HG02642 (cell line): ENCODE results near the gene PLK4.

ENCODE experiments used
- ATAC-seq: cut with Tn5 transposase; IDR thresholded peaks from one replicate; pipeline ENCODE4 v1.9.1; 2021; ENCODE audit warnings: mild to moderate bottlenecking; ENCODE audit not compliant: unreplicated experiment, poor library complexity

Gene PLK4

GRCh38 chr4:127880763-127881562, at the start of gene PLK4:
TSS of gene PLK4 (plus strand) at chr4:127880893. CDS start at chr4:127881135, 242 bp downstream.
- ATAC-seq, result peak; percentile 93

GRCh38 chr4:127832585-127832984, 48.1 kb upstream of the PLK4 start:
- ATAC-seq, result peak; percentile 63

GRCh38 chr4:127843704-127844600, 36.7 kb upstream of the PLK4 start:
- ATAC-seq, result no peak

- no peak for ATAC-seq
These were observed 36.0 kb upstream of the PLK4 start for GRCh38 chr4:127844601-127845116.

- no peak for ATAC-seq
These were observed 34.6 kb upstream of the PLK4 start for GRCh38 chr4:127846061-127846460.

GRCh38 chr4:127846765-127847164, 33.9 kb upstream of the PLK4 start:
- no peak for ATAC-seq

- no peak for ATAC-seq
These were observed 31.0 kb upstream of the PLK4 start for GRCh38 chr4:127849505-127850234.

GRCh38 chr4:127852661-127853060, 28.0 kb upstream of the PLK4 start:
- no peak for ATAC-seq

GRCh38 chr4:127856196-127856812, 24.4 kb upstream of the PLK4 start:
- ATAC-seq, result peak; percentile 22

- ATAC-seq, result peak; percentile 85
These were observed 23.8 kb upstream of the PLK4 start for GRCh38 chr4:127856813-127857447.

GRCh38 chr4:127857641-127858040, 23.1 kb upstream of the PLK4 start:
- ATAC-seq, result no peak

- ATAC-seq, result no peak
These were observed 12.5 kb upstream of the PLK4 start for GRCh38 chr4:127868196-127868595.

GRCh38 chr4:127870281-127870680, 10.4 kb upstream of the PLK4 start:
- no peak for ATAC-seq

- no peak for ATAC-seq
These were observed 10.0 kb upstream of the PLK4 start for GRCh38 chr4:127870688-127871087.

- ATAC-seq, result no peak
These were observed 4.9 kb upstream of the PLK4 start for GRCh38 chr4:127875791-127876190.

- ATAC-seq, result peak; percentile 48
These were observed 821 bp downstream of the PLK4 start for GRCh38 chr4:127881563-127881864.

- ATAC-seq, result no peak
These were observed 7.9 kb downstream of the PLK4 start for GRCh38 chr4:127888559-127888958.

GRCh38 chr4:127889903-127890302, 9.2 kb downstream of the PLK4 start:
- no peak for ATAC-seq

GRCh38 chr4:127896069-127896468, 15.4 kb downstream of the PLK4 start:
- no peak for ATAC-seq

- no peak for ATAC-seq
These were observed 15.8 kb downstream of the PLK4 start for GRCh38 chr4:127896528-127896927.
